GM10847 (cell line): ENCODE results near the gene EPB41L2.

Source experiments
- POLR2A ChIP-seq: IDR thresholded peaks from 2 replicates; pipeline ENCODE4 v1.6.1; 2011; ENCODE audit not compliant: insufficient read length; ENCODE audit errors: extremely low read depth

The EPB41L2 gene

DNA sequence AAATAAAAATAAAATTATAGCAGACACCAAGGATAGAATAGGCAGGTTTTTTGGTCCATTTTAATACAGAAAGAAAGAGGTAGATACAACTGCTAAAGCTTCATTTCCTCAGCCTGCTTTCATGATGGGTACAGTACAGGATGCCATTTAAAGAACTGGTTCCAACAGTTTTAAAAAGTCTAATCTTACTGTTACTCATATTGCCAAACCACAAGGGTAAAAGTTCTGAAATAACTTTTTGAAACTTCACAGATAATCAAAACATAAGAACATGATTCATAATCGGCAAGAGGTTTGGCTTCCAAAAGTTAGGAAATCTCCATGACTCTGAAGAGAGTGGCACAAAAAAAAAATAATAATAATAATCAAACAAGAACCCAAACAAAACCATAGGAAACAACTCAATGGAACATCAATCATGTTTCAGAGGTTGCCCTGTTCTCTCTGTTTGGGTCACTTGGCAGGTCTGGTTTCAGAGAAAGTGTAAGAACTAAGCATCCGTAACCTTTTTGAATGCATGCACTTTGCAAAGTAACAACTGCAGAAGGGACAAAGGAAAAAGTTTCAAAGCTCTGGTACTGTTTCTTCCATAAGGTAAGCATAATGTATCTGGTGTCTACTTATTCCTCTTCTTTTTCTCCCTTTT is 156.2 kb downstream of the EPB41L2 start:
- no peak for TF ChIP-seq POLR2A

DNA sequence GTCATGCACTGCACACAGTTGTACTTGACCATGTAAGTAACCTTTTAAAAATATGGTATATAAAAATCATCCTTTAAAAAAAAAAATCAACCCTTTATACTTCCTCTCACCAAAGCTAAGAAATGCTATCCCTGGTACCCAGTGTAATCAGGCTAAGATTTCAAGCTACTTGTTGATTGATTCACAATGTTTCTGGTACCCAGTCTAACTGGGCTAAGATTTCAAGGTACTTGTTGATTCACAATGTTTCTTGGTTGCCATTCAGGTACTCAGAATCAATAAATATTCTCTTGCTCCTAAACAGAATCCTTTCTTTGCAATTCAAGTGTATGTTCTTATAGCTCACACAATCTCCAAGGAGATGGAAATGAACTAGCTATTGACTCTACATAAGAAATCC is 159.4 kb downstream of the EPB41L2 start:
- TF ChIP-seq POLR2A, result no peak

DNA sequence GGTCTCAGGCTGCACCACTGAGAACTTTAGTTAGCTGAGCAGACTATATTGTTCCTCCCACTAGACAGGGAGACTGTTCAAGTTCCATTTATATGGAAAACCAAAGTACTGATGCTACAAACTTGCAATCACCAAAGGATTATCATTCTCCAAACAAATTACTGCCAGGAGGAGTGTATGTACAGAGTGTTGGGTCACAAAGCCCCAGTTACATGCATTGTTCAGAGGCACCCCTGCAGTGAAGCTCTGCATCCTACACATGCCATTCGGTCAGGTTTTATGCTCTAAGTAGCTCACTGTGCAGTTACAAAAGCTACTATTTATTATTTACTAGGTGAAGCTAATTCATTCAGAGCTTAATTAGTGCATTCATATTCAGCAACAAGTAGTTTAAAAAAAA is 160.0 kb downstream of the EPB41L2 start:
- no peak for TF ChIP-seq POLR2A

DNA sequence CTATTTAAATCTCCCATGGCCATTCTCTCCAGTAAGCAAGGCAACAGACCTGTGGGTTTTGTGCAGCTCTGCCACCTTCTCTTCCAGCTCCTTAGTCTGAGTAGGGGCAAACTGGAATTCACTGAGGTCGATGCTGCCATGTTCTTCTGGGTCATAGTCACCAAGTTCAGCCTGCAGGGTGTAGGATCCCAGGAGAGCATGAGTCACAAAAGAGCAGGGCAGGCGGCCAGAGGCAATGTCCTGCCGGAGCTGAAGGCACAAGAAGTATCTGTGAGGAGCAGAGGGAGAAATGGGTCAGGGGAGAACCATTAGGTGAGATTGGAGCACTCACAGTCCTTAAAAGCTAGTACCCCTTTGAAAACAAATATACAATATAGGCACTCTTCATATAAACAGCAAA is 162.1 kb downstream of the EPB41L2 start:
- TF ChIP-seq POLR2A, result no peak

DNA sequence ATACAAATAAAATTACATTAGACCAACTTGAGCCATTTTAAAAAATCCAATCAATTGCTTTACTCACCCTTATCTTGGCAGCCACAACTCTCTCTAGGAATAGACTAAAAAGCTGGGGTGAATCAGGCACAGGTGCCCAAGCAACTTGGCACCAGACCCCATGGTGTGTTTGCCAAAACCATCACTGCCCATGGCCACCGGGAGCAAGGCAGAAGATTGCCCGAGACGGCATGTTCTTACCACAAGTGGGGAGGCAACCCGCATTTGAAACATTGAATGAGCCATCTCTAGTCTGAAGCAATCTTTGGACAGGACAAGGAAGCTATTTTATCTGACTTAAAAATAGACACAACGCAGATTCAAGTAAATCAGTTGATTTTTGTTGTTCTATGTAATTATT is 166.8 kb downstream of the EPB41L2 start:
- no peak for TF ChIP-seq POLR2A

DNA sequence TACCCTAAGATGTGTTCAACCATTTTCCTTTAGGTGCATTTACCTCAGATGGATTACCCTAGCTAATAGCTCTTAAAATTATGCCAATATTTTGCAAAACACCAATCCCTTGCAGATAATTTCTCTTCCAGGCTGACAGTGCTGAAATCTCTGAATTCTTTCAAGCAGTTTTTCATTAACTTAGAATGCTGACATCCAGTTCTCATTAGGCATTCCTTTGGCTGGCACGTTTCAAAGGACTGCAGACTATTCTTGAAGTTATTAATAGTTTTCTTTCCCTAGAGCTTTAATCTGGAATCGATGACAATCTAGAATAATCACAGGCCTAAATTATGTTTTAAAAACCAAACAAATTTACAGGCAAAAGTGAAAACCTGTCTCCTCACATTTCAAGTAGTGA is 167.5 kb downstream of the EPB41L2 start:
- no peak for TF ChIP-seq POLR2A

DNA sequence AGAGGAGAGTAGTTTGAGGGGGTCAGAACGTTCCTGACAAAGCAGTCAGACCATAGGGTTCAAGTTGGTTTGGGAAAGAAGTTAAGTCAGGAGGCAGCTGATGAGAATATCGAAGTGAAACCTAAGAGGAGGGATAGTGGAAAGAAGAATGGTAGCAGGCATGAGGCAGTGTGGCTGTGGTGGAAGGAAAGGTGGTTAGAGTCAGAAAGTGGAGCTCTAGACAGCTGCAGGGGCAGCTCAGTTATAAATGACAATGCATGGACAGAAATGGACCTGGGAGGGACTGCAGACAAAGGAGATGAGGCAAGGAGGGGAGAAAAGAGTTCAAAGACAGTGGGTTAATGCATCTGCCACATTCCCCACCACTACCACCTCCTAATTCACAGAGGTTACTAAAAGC is 169.3 kb downstream of the EPB41L2 start:
- no peak for TF ChIP-seq POLR2A

DNA sequence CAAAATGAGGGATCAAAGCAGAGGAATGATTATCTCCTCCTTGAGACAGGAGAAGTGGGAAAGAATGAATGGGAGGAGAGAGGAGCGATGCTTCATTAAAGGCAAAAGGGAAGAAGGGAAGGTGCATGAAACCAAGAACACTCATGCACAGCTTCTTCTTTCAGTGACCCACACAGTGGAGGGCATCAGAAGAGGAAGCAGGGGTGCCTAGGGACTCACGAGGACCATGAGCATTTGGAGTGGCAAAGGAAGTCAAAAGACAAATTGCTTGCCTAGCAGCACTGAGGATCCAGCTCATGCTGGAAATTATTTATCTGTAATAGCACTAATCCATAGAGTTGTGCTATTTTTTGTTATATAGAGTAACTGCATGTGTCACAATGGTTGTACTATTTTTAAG is 169.8 kb downstream of the EPB41L2 start:
- no peak for TF ChIP-seq POLR2A

DNA sequence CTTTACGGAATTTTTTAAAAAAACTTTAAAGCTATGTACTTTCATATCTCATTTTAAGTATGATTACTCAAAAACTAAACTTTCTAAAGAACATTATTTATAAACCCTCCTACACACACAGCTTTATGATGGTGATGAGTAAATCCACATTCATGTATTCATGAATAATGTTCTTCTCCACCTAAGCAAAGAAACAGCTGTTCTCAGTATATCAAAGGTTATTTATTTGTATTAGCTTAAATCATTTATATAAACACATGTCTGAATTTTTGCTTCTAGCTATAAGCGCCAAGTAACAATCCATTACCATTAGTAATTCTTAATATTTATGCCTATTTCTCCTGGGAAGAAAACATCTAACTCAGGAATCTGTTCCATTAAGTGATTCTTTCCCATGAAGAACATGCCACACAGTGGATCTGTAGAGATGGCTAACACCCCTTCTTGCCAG is 172.5 kb downstream of the EPB41L2 start:
- TF ChIP-seq POLR2A, result no peak

DNA sequence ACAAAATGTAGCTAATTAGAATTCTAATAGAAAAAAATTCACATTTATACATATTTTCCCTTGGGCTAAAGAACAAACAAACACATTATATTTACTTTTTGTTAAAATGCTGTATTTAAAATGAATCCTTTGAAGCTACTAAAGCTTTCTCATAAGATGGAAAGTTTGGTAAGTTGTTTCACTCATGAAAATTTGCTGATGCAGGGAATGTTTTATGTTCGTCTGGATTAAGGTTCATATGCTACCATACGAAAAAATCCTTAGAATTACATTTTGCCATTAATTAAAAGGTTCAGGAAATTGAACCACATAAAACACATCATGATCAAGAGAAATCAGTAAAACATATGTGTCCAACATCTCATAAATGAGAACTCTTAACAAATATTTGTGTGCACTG is 173.6 kb downstream of the EPB41L2 start:
- no peak for TF ChIP-seq POLR2A

DNA sequence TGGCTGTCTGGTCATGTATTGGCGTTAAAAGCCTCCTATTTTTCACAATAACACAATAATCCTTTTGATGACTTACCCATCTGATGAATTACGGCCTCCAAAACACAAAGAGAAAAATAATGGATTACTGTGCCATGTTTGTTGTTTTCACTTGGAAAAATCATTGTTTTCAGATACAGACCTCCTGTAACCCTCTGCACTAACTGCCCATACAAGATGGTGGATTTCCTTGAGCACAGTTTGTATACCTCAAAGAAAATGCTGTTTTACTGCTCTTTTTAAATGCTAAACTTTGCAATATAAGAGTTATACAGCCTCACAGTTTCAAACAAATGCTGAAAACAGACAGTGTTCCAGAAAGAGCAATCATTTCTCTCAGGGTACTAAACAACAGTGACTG is 174.8 kb downstream of the EPB41L2 start:
- TF ChIP-seq POLR2A, result no peak

DNA sequence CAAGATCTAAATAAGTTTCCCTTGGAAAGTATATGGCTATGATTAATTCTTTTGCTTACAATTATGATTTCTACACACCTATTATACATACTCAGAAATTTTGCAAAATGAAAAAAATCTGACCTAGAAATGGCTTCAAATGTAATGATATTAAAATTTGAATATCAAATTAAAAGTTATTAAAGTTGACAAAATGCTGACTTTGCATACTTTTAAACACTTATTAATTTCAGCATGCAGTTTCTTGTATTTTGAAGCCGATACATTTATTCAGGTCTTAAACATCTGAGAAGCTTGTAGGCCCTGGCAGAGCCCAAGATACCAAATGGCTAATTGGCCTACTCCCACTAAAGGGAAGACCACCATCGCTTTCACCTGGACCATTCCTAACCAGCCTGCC is 176.1 kb downstream of the EPB41L2 start:
- no peak for TF ChIP-seq POLR2A

DNA sequence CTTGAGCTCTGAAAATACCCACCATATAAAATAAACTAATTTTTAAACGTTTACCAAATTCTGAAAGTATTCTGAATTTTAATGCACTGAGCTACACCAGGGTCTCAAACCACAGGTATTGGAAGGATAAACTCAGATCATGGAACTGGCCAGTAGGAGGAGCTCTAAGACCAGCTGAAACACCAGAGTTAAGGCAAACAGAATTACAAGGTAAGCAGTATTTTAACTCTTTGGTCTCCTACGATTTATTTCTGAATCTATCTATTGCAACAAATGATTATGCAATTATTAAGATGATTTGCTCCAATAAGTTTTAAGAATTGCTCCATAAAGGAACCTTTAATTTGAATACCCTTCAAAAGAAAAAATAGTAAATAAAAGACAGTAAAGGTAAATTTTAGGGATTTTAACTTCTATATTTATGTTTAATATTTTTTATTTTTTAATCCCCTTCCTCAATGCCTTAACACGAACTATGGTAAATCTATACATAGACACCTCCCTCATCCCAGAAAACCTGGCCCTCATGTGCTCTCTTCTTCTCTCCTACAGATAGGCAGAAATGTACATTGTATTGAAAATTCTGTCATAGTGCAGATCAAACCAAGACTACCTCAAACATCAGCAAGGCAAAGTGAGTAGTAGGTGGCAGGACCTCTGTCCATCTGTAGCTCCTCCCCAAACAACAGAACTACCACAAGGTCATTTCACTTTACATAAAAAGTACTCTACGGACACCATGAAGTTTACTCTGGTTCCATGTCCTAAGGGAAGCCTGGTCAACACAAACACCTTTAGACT is 177.5 kb downstream of the EPB41L2 start:
- no peak for TF ChIP-seq POLR2A

DNA sequence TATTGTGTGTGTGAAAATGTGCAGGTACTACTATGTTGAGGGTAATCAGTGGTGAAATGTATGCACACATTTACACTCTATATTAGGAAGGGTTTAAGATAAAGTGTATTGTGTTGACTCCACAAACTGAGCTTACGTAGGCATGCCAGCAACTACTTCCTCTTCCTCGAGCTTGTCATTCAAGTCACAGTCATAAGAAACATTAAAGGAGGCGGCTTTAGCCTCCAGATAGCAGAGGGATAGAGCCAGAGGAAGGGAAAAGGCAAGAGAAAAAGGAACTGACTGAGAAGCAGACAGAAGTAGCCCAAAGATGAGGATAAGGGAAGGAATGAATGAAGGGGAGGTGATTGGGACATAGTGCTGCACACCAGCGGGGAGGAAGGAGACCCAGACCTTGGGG is 180.7 kb downstream of the EPB41L2 start:
- TF ChIP-seq POLR2A, result no peak

DNA sequence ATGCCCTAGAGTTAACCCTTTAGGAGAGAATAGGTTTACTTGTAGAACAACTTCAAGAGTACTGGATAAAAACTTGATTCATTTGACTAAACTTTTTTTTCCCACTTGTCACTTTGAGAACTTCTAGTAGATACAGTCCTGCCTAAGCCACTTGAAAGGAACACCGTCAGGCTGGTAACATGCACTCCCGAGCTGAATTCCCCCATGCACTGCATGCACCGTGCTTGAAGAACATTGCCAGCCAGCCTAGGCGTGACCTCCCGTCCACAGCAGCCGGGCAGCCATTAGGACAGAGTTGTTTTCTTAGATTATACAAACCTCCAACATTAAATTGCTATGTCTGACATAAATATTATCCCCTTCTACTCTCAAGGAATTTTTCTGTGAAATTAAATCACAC is 183.2 kb downstream of the EPB41L2 start:
- no peak for TF ChIP-seq POLR2A

DNA sequence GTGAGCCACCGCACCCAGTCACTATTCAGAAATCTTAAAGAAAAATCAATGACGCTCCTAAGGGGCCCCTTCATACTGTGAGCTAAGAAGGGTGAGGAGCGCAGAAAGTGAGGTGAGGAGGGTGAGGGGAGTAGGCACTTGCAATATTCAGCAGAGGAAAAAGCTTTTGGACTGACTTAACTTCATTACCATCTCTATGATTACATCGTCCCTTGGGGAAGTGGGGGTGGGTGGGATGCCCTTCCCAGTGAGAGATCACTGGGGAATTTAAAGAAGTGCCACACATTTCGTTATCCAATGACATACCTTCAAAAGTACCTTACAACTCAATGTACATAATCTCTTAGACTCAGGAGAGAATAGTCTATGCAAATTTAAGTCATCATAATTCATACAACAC is 189.3 kb downstream of the EPB41L2 start:
- no peak for TF ChIP-seq POLR2A
